ENCODE measurements around the gene GMDS. TPM values are rescaled to one million over a fixed set of nuclear protein-coding genes. Genes with fewer than 3 reads are reported as not detected.

GMDS gene
- total and polyA plus RNA-seq, 2 of the 4 experiments (the other 2 are of a cell fraction), result 7.3 to 21.9 TPM

DNA sequence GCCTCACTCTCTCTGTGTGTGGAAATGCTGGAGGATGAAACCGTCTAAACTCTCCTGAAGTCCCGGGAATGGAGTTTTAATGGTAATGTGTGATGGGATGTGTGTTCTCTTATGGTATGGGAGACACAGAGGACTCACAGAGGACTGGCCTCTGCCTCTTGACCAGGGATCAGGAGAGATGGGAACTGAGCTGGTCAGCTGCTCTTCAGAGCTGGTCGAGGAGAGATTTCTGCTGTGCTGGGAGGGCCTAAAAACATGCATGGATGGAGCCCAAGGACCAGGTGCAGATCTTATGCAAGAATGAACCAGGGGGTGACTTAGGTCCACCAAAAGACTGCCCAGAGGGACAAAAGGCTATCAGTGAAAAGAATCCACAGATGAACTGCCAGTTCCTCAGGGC is 27.3 kb upstream of the GMDS start:
- Histone ChIP-seq H4K91ac (ENCODE audit: insufficient read depth, low read depth, low read length) (no peak overlapping the region), H2AK5ac (ENCODE audit: low read depth, low read length) (no peak overlapping the region), H2AK9ac (replicated peaks; ENCODE audit: low read depth, low read length, poor library complexity) (no peak overlapping the region), H4K8ac (ENCODE audit: low read depth in 2 of 2, low read length in 2 of 2) (no peak overlapping the region), H2BK15ac (ENCODE audit: low read depth, low read length) (no peak overlapping the region), H3K27me3 (ENCODE audit: control insufficient read depth, insufficient read depth, low read length) (no peaks in the 10 kb centered on the region), H3K23ac (ENCODE audit: low read depth, low read length) (no peak overlapping the region), H3K9ac (ENCODE audit: low read depth, low read length) (no peak overlapping the region), H3K4me2 (ENCODE audit: low read depth, low read length) (no peak overlapping the region), H3K36me3 (ENCODE audit: control insufficient read depth, insufficient read depth, low read length) (peaks cover 9% of the 10 kb centered on the region; the same call in 1 of the 2 replicates), H2BK20ac (ENCODE audit: low read depth, low read length) (no peak overlapping the region), H3K9me1 (ENCODE audit: insufficient read depth, low read length) (peaks cover 7% of the 10 kb centered on the region; the same call in 1 of the 2 replicates), H3K4ac (ENCODE audit: low read depth, low read length) (no peak overlapping the region), H3K14ac (replicated peaks; ENCODE audit: low read depth, low read length) (no peak overlapping the region), H3K56ac (ENCODE audit: extremely low read depth, insufficient read depth, low read length) (no peak overlapping the region), H3K27ac (ENCODE audit: insufficient read depth, low read length) (no peak overlapping the region), H4K5ac (ENCODE audit: low read depth, low read length) (no peak overlapping the region), H2BK120ac (ENCODE audit: low read depth, low read length) (no peak overlapping the region), H3K4me3 (ENCODE audit: insufficient read depth, low read depth, low read length) (no peak overlapping the region), H4K20me1 (ENCODE audit: insufficient read depth, low read length) (no peaks in the 10 kb centered on the region), H3K79me1 (ENCODE audit: low read depth in 1 of 2, low read length in 2 of 2) (no peaks in the 10 kb centered on the region), H3K18ac (ENCODE audit: low read depth, low read length) (no peak overlapping the region), H2BK5ac (ENCODE audit: low read depth, low read length, poor library complexity, severe bottlenecking) (no peak overlapping the region), H3K4me1 (ENCODE audit: control insufficient read depth, insufficient read depth, low read length) (peaks cover 10% of the 10 kb centered on the region), H3K9me3 (ENCODE audit: control insufficient read depth, insufficient read depth, low read length) (no peaks in the 10 kb centered on the region), H2AFZ (replicated peaks; ENCODE audit: low read length, poor library complexity) (no peak overlapping the region)
- CTCF ChIA-PET, result interaction anchor here (1.1 kb wide), 1 partner anchor 9 kb away, joined by 3 read pairs; no protein-coding TSS in a partner anchor
- ATAC-seq (ENCODE audit: low read depth), result no peak
- TF ChIP-seq, protein P1, sequence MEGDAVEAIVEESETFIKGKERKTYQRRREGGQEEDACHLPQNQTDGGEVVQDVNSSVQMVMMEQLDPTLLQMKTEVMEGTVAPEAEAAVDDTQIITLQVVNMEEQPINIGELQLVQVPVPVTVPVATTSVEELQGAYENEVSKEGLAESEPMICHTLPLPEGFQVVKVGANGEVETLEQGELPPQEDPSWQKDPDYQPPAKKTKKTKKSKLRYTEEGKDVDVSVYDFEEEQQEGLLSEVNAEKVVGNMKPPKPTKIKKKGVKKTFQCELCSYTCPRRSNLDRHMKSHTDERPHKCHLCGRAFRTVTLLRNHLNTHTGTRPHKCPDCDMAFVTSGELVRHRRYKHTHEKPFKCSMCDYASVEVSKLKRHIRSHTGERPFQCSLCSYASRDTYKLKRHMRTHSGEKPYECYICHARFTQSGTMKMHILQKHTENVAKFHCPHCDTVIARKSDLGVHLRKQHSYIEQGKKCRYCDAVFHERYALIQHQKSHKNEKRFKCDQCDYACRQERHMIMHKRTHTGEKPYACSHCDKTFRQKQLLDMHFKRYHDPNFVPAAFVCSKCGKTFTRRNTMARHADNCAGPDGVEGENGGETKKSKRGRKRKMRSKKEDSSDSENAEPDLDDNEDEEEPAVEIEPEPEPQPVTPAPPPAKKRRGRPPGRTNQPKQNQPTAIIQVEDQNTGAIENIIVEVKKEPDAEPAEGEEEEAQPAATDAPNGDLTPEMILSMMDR (conservative IDR thresholded peaks at IDR 0.05; ENCODE audit: low read depth, low read length), result no peak
- no peak for TF ChIP-seq CEBPB (IDR thresholded peaks at IDR 0.05; ENCODE audit: low read depth, low read length)
- TF ChIP-seq FOS (IDR thresholded peaks at IDR 0.05; ENCODE audit: low read depth, low read length), result no peak
- no TSS peak for BruUV-seq (replicated peaks)
- in situ Hi-C loops (cut with MboI; ENCODE audit: low sequenced_read_pairs), result no loop called here
- 90% methylated on average over 3 of the region's 3 CpGs; no CpG with 5 or more reads in 1 of the 2 experiments for WGBS, 2 experiments (ENCODE audit: extremely low coverage in 2 of 2, insufficient read length in 1 of 2)
- dilution Hi-C loops (cut with HindIII; ENCODE audit: low sequenced_read_pairs, unreplicated experiment), result no loop called here
- POLR2A ChIA-PET (ENCODE audit: unreplicated experiment), result no interaction called here
- DNase-seq, result no peak
- intact Hi-C loops (cut with micrococcal nuclease), result no loop called here
